ENCODE data around the gene DNAJC5G. TPM values are rescaled to one million over a fixed set of nuclear protein-coding genes. Genes with fewer than 3 reads are reported as not detected.
A peak's percentile ranks its signal among the peaks of the same experiment; 100 is the strongest.
"Not testable (repeated sequence)": the region's sequence is repeated elsewhere in the genome, so short reads cannot be mapped to it uniquely, and the experiment has no call there.

The DNAJC5G gene
- total RNA-seq, 1 donor from 2014 or later: not detected

GRCh38 chr2:27264253-27264752 is 10.9 kb upstream of the DNAJC5G start:
- H3K27me3 Mint-ChIP-seq (ENCODE audit: insufficient read depth, low read depth): peaks cover 41% of the 10 kb centered on the region
- peaks cover 4% of the 10 kb centered on the region for H3K9me3 Mint-ChIP-seq
- peak overlapping the region; percentile 80 for H3K4me2 ChIP-seq
- H4K20me1 ChIP-seq (ENCODE audit: low read depth): peaks cover 10% of the 10 kb centered on the region
- peaks cover 26% of the 10 kb centered on the region for H3F3A ChIP-seq (ENCODE audit: low read depth)
- H3K36me3 ChIP-seq: no peaks in the 10 kb centered on the region
- no peaks in the 10 kb centered on the region for H3K79me2 ChIP-seq (ENCODE audit: low read depth)
- H3K27ac Mint-ChIP-seq: no peak overlapping the region
- no peaks in the 10 kb centered on the region for H3K9me3 ChIP-seq (ENCODE audit: low read depth)
- H2AFZ ChIP-seq (replicated peaks): peak overlapping the region; percentile 96
- H3K9ac ChIP-seq: no peak overlapping the region
- TF ChIP-seq EZH2phosphoT487 (IDR thresholded peaks at IDR 0.05): peak; percentile 92
- TF ChIP-seq CTCF (IDR thresholded peaks at IDR 0.05): no peak
- peak; percentile 82 for TF ChIP-seq EZH2 (IDR thresholded peaks at IDR 0.05)
- H3K36me3 Mint-ChIP-seq: no peaks in the 10 kb centered on the region
- H3K27ac ChIP-seq: no peak overlapping the region
- peaks cover 83% of the 10 kb centered on the region for H3K27me3 ChIP-seq
- H3K4me1 Mint-ChIP-seq: peaks cover 27% of the 10 kb centered on the region
- peak overlapping the region; percentile 58 for H3K4me3 ChIP-seq
- H3K4me1 ChIP-seq: peaks cover 8% of the 10 kb centered on the region
- peak overlapping the region; percentile 89 for H3K4me3 Mint-ChIP-seq
- DNase-seq (ENCODE audit: low spot score): peak; percentile 58

GRCh38 chr2:27264753-27265535 is 10.3 kb upstream of the DNAJC5G start:
- Histone ChIP-seq H3K79me2 (ENCODE audit: low read depth) (no peaks in the 10 kb centered on the region), H3K4me2 (peak overlapping the region; percentile 80), H3K36me3 (no peaks in the 10 kb centered on the region), H3K4me3 (peak overlapping the region; percentile 58), H2AFZ (replicated peaks) (peak overlapping the region; percentile 96), H3K4me1 (peaks cover 8% of the 10 kb centered on the region), H4K20me1 (ENCODE audit: low read depth) (peaks cover 10% of the 10 kb centered on the region), H3K27ac (no peak overlapping the region), H3K9me3 (ENCODE audit: low read depth) (no peaks in the 10 kb centered on the region), H3F3A (ENCODE audit: low read depth) (peaks cover 26% of the 10 kb centered on the region), H3K9ac (no peak overlapping the region), H3K27me3 (peaks cover 83% of the 10 kb centered on the region)
- Mint-ChIP-seq H3K27ac (no peak overlapping the region), H3K4me3 (peak overlapping the region; percentile 78), H3K4me1 (peaks cover 27% of the 10 kb centered on the region), H3K9me3 (peaks cover 4% of the 10 kb centered on the region), H3K27me3 (ENCODE audit: insufficient read depth, low read depth) (peaks cover 39% of the 10 kb centered on the region), H3K36me3 (no peaks in the 10 kb centered on the region)
- TF ChIP-seq CTCF (IDR thresholded peaks at IDR 0.05) (peak; percentile 78), EZH2phosphoT487 (IDR thresholded peaks at IDR 0.05) (peak; percentile 15), EZH2 (IDR thresholded peaks at IDR 0.05) (peak; percentile 78)
- DNase-seq (ENCODE audit: low spot score): peak; percentile 94

- no peak overlapping the region for H2AFZ ChIP-seq (replicated peaks)
- H3K4me2 ChIP-seq: no peak overlapping the region
- peaks cover 80% of the 10 kb centered on the region for H3K27me3 ChIP-seq
Measured at GRCh38 chr2:27265536-27265870, 9.7 kb upstream of the DNAJC5G start.

GRCh38 chr2:27268296-27268695 is 6.9 kb upstream of the DNAJC5G start:
- Mint-ChIP-seq H3K4me1 (peaks cover 14% of the 10 kb centered on the region), H3K27me3 (ENCODE audit: insufficient read depth, low read depth) (peaks cover 19% of the 10 kb centered on the region)
- H3K27ac ChIP-seq; H3K36me3 Mint-ChIP-seq; H3K4me1 ChIP-seq; H2AFZ ChIP-seq (replicated peaks); H3K4me3 ChIP-seq; H3K9me3 Mint-ChIP-seq; DNase-seq (ENCODE audit: low spot score); H3K4me2 ChIP-seq; H3K9me3 ChIP-seq (ENCODE audit: low read depth); H3K4me3 Mint-ChIP-seq; H4K20me1 ChIP-seq (ENCODE audit: low read depth); H3K9ac ChIP-seq; H3K27ac Mint-ChIP-seq; H3K79me2 ChIP-seq (ENCODE audit: low read depth); H3K36me3 ChIP-seq: not testable (repeated sequence)
- Histone ChIP-seq H3F3A (ENCODE audit: low read depth) (peaks cover 25% of the 10 kb centered on the region), H3K27me3 (peaks cover 52% of the 10 kb centered on the region)

More at GRCh38 chr2:27265536-27265870, 9.7 kb upstream of the DNAJC5G start:
- Histone ChIP-seq H3K36me3 (no peaks in the 10 kb centered on the region), H3K4me3 (peak overlapping the region; percentile 58), H3K9me3 (ENCODE audit: low read depth) (no peaks in the 10 kb centered on the region), H3F3A (ENCODE audit: low read depth) (peaks cover 26% of the 10 kb centered on the region), H3K9ac (no peak overlapping the region), H3K79me2 (ENCODE audit: low read depth) (no peaks in the 10 kb centered on the region), H3K4me1 (peaks cover 8% of the 10 kb centered on the region), H3K27ac (no peak overlapping the region), H4K20me1 (ENCODE audit: low read depth) (peaks cover 10% of the 10 kb centered on the region)
- TF ChIP-seq EZH2phosphoT487 (IDR thresholded peaks at IDR 0.05): no peak
- TF ChIP-seq EZH2 (IDR thresholded peaks at IDR 0.05): no peak
- no peak for TF ChIP-seq CTCF (IDR thresholded peaks at IDR 0.05)
- Mint-ChIP-seq H3K4me3 (peak overlapping the region; percentile 40), H3K27ac (no peak overlapping the region), H3K4me1 (peaks cover 27% of the 10 kb centered on the region), H3K27me3 (ENCODE audit: insufficient read depth, low read depth) (peaks cover 33% of the 10 kb centered on the region), H3K9me3 (peaks cover 4% of the 10 kb centered on the region), H3K36me3 (no peaks in the 10 kb centered on the region)
- DNase-seq (ENCODE audit: low spot score): no peak

All from neural progenitor cell (in vitro differentiated cells).